NCI-H345 (cell line): ENCODE data around the gene FSTL3.
A peak's percentile ranks its signal among the peaks of the same experiment; 100 is the strongest.
"Not testable (repeated sequence)": the region's sequence is repeated elsewhere in the genome, so short reads cannot be mapped to it uniquely, and the experiment has no call there.

Source experiments
- DNase-seq: peaks from one replicate; lab custom pipeline; 2025; lab: John Stamatoyannopoulos, UW

FSTL3 gene

DNA sequence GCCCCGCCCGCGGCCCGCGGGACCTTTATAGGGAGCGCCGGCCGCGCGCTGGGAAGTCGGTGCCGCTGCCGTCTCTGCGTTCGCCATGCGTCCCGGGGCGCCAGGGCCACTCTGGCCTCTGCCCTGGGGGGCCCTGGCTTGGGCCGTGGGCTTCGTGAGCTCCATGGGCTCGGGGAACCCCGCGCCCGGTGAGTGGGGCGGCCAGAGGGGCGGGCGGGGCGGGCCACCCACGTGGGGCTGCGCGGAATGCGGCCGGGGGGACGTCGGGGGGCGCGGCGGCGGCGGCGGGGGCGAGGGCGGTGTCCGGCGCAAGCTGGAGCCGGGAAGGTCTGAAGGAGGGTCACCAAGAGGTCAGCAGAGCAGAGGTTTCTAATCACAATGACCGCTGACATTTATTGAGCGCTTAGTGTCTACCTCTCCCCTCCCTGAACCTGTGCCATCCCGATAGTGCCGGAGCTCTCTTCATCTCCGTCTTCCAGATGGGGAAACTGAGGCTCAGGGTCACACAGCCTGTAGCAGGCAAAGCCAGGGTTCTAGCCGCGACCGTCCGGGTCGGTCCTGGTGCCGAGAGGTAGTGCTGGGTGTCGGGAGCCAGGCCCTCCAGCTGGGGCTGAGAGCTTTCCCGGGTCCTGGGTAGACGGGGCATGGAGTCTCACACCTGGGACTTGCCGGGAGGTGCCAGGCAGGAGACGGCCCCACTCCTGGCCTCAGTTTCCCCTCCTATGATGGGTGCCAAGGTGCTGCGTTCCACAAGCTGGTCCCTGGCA is at the start of gene FSTL3:
TSS of gene FSTL3 (plus strand) at position 54 of the 767 bp plus-strand sequence. CDS start at position 86, 32 bp downstream.
- no peak for DNase-seq

DNA sequence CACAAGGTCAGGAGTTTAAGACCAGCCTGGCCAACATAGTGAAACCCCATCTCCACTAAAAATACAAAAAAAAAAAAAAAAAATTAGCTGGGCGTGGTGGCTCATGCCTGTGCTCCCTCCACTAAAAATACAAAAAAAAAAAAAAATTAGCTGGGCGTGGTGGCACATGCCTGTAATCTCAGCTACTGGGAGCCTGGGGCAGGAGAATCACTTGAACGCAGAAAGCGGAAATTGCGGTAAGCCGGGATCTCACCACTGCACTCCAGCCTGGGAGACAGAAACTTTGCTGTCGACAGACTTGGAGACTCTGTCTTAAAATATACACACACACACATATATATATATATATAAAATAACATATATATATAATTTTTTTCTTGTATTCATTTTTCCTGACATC is 49.6 kb upstream of the FSTL3 start:
- not testable (repeated sequence) for DNase-seq

DNA sequence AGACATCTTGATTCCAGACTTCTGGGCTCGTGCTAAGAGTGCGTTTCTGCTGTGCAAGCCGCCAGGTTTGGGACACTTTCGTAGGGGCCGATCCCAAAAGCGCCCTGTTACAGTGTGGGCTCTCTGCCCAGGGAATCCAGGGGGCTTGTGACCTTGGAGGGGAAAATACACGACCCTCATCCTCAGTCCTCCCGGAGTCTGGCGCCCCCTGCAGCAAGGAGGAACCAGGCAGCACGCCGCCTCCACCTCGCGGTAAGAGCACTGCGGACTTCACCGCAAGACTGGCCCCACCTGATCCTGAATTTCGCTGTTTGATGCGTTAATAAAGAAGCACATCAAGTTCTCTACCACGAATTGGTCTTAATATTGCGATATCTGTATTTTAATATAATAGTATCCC is 48.0 kb upstream of the FSTL3 start:
- no peak for DNase-seq

DNA sequence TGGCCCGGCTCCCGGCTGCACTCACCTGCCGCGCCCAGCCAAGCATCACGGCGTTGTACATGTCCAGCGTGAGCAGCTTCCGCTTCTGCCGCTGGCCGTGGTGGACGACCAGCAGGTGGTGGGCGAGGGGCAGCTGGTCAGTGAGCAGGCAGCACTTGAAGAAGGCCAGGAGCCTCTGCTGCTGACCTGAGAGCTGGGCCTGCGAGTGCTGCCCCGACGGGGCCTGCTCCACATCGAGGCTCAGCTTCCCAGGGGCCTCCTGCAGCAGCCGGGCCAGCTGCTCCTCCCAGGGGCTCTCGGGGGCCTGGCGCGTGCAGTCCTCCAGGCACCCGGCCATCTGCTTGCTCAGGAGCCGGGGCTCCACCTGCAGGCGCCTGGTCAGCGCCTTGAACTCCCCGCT is 46.7 kb upstream of the FSTL3 start:
- not testable (repeated sequence) for DNase-seq

DNA sequence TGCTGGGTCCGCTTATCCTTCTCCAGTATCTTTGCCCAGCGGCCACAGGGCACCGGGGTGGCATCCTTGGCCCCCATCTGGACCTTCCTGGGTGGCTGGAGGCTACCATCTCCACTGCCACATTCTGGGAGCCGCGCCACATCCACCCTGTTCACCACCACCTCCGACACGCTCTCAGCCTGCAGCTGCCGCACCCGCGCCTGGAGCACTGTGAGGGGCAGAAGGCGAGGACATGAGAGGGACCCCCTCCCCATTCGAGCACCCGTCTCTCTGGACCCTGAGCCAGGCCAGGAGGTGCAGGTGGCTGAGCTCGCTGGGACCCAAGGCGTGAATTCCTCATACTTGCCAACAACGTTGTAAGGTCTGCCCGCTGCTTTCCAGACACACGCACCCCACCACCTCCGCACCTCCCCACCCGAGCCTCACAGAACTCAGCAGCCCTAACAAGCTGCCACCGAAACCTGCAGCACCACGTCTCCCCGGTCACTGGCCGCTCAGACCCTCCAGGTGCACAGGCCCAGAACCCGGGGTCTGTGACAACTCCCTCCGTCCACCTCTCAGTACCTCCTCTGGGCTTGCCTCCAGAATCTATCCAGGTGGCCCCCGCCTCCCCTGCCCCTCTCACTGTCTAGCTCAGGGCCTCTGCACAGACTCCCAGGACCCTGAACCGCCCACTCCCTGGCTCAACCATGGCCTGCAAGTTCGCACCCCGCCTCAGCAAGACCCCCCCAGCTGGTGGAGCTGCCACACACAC is 46.1 kb upstream of the FSTL3 start:
- DNase-seq: no peak

DNA sequence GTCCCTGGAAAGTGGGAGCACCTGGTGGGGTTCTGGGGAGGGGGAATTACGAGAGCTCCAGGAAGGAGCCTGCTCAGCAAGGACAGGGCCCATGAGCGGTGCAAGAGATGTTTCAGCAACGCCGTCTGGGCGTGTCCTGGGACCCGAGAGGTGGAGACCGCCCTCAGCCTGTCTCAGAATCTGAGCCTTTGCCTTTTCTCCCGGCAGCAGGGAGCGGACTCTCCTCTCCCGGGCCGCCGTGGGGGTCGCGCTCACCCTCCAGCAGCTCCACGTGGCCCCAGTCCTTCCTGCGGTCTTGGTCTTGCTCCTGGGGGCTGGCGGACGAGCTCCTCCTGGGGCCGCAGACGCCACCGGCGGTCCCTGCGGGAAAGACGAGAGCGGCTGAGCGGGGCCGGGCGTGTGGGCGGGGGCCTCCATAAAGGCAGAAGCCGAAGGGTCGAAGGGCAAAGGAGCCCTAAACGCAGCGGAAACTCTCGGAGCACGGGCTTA is 43.6 kb upstream of the FSTL3 start:
- DNase-seq: no peak

DNA sequence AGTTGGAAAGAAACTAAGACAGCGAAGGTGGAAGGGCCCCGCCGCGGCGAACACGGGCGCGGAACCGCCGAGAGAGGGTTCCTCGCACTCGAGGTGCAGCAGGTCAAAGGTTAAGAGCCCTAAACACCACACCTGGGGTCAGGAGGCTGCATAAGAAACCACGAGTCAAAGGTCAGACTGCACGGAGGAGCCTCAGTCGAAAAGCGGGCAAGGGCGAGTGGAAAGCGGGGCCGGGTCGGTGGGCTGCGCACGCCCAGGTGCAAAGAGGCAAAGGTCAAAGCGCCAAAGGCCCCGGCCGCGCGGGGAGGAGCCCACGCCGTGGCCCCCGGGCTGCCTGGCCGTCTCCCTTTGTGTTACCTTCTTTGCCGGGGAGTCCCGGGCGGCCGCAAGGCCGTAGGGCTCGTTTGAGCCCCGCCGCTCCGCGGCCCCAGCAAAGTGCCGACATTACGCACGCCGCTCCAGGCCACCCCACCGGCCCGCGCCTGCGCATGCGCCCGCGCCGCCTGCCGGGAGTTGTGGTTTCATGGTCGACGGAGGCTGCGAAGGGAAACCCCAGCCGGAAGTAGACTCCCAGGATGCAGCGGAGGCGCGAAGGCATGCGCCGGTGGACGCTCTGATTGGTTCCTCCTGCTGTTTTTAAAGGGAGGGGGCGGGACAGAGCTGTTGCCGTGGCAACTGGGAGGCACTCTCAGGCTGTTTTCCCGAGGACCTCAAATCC is 43.0 kb upstream of the FSTL3 start, which contains the start of gene POLRMT:
TSS of gene POLRMT (minus strand) at position 470 of the 718 bp plus-strand sequence. CDS start at position 445, 25 bp downstream.
- DNase-seq: peak; percentile 98

DNA sequence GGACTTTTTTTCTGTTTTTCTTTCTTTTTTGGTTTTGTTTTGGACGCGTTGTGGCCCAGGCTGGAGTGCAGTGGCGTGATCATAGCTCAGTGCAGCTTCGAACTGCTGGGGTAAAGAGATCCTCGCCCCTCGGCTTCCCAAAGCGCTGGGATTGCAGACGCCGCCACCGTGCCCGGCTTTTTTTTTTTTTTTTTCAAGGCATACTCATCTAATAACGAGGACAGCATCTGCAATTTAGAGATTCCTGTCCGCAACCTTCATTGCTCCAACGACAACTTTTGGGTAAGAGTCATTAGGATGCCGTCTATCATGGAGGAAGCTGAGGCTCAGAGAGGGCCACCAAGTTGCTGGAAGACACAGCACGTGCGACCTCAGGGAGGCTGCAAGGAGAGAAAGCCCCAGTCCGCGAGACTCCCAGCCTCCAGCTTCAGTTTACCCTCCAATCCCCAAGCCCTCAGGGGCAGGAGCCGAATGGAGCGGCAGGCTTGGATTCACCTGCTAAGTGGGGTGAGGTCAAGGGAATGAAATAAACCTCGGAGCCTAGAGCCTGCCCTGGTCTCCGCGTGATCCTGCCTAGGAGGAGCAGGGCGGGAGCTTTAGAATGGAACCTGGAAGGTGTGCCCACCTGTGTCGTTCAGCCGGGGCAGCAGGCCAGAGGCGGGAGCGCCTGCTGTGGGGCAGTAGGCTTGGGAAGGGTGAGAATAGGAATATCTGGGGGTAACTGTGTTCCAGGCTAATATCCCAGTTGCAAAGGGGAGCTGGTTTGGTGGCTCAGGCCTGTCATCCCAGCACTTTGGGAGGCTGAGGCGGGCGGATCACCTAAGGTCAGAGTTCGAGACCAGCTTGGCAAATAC is 42.2 kb upstream of the FSTL3 start:
- DNase-seq: no peak

DNA sequence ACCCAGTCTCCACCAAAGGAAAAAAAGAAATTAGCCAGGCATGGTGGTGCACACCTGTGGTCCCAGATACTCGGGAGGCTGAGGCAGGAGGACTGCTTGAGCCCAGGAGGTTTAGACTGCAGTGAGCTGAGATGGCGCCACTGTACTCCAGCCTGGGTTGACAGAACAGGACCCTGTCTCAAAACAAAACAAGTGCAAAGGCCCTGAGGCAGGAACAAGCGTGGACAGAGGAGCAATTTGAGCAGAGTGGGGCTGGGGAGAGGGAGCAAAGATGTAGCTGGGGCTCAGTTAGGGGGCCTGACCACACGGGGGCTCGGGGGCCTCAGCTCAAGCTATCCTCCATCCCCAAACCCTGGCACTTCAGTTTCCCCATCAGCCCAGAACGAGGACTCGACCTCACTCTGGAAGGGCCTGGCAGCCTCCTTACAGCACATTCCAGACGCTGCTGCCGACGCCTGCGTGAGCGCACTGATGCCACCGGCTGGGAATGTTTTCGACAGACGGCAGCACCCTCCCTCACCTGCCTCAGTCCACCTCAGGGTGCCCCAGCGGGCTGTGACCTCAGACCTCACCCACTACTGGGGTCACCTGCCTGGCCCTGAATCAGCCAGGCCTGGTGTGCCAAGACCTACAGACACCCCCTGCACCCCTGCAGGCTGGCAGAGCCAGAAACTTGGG is 41.1 kb upstream of the FSTL3 start:
- no peak for DNase-seq

DNA sequence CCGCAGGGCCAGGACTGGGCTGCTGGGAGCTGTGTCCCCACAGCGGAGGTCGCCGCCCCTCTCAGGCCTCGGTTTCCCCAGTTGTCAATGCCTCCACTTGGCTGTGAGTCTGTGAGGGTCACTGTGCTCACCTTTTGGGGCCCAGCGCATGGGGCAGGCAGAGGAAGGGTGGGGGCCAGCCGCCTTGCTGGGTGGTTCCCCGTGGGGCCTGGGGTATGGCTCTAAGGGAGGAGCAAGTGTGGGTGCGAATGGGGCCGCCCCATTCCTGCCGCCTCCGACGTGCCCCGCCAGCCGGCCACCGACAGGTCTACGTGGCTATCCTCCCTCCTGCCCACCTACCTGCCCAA is 37.3 kb upstream of the FSTL3 start:
- DNase-seq: no peak

DNA sequence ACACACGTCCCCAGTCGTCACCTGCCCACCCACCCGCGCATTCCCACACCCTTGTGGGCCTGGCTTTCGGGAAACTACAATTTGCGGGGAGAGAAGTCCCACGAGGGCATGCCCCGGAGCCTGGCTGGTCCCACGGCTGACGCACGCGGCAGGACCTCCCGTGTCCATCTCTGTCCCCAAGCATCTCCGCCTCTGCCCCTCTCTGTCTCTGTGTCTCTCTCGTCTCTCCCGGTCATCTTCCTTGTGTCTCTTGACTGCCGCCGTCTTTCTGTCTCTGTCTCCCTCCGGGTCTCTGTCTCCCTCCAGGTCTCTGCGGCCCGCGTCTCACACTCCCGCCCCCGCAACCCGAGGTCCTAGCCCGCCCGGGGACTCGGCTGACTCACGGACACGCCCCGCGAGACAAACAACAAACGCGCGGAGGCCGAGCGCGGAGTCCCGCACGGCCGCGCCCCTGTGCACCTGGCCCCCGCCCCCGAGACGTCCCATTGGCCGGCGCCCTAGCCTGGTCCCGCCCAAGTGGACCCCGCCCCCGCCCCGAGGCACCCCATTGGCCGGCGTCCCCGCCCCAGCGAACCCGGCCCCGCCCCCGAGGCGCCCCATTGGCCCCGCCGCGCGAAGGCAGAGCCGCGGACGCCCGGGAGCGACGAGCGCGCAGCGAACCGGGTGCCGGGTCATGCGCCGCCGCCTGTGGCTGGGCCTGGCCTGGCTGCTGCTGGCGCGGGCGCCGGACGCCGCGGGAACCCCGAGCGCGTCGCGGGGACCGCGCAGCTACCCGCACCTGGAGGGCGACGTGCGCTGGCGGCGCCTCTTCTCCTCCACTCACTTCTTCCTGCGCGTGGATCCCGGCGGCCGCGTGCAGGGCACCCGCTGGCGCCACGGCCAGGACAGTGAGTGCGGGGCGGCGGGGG is 36.7 kb upstream of the FSTL3 start, which contains the start of gene FGF22:
TSS of gene FGF22 (plus strand) at position 627 of the 908 bp plus-strand sequence. CDS start at position 674, 47 bp downstream.
- peak; percentile 92 for DNase-seq

DNA sequence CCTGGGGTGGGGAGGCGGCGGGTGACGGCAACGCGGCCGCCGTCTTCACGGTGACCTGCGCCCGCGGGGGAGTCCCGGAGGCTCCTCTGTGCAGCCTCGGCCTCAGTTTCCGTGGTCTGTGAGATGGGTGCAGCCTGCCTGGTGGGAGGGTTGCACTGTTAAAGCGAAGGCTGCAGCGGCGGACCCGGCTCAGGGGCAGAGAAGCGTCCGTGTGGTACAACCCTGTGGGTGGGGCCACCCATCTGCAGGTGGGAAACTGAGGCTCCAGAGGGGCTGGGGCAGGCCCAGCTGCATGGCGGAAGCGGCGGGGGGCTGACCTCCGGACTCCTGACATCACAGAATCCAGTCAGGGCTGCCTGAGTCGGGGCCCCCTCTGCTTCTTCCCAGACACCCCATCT is 36.0 kb upstream of the FSTL3 start:
- DNase-seq: no peak

DNA sequence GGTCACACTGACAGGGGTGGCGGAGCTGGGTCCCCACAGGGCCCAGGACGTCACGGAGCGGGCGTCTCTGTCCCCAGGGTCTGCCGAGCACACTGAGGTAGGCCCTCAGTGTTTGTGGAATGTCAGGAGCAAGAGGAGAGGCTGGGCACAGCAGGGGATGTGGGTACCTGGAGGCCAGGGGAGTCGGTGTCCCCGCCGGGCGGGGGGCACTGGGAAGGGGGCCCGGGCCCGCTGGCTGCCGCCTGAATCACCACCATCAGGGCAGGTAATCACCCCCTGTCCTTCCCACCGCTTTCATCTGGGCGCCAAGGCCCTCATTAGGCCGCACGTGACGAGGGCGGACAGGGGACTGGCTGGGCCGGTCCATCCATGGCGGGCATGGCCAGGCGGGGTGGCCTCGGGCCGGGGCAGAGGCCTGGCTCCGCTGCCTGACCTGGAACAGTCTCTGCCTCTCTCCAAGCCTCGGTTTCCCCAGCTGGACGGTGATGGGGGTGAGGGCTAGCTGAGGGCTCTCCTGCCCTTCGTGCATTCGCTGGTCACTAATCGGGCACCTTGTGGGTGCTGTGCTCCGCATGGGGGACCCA is 35.5 kb upstream of the FSTL3 start:
- DNase-seq: no peak

DNA sequence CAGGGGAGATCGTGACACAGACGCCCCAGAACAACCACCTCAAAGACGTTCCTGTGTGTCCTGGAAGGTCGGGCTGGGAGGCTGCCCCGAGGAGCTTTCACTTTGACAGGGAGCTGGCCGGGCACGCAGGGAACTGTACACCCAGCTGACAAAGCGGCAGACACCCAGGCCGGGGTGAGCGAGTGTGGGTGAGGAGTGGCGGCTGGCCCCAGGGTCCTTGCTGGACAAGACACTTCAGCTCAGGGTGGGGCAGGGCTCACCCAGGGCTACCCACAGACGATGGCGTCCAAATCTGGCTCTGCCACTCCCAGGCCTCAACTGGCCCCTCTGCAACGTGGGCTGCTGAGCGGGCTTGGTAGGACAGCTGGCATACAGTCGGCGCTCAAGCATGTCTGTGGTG is 34.5 kb upstream of the FSTL3 start:
- no peak for DNase-seq

DNA sequence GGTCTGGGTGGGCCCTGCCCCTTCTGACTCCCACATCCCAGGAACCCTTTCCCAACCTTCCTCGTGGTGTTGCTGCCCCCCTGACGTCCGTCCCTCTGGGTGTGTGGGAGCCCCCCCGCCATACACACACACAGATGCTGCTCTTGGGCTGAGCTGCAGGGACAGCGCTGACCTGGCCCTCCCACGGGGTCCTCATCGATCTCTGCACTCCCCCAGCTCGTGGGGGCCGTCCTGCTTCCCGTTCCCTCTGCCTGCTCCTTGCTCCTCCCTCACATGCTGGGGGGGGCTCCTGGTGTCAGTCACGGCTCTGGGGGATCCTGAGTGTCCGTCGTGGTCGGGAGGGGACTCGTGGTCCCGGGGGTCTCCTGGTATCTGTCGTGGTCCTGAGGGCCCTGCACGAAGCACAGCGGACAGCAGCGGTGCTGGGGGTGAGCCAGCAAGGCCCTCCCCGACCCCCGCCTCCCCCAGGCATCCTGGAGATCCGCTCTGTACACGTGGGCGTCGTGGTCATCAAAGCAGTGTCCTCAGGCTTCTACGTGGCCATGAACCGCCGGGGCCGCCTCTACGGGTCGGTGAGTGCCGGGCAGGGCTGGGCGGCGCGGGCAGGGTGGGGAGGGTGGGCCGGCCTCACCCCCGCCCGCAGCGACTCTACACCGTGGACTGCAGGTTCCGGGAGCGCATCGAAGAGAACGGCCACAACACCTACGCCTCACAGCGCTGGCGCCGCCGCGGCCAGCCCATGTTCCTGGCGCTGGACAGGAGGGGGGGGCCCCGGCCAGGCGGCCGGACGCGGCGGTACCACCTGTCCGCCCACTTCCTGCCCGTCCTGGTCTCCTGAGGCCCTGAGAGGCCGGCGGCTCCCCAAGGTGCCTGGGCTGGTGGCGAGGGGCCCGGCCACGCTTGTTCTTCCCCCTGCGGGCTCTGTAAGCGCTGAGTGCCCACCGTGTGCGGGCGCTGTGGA is 33.1 kb upstream of the FSTL3 start:
- DNase-seq: no peak

DNA sequence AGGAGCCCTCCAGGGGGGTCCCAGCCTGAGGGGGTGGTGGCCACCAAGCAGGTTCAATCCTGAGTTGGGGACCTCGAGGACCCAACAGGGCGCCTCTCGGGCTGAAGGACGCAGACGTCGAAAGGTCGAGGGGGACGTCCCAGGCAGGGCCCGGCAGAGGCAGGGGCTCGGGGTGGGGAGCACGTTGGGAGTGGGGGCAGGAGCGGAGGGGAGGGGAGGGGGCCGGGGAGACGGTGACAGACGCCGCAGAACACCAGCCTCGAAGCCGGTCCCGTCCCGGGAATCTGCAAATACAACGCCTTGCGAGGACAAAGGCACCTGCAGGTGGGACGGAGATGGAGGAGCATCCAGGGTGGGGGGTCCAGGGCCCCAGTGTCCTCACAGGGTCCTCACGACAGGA is 32.5 kb upstream of the FSTL3 start:
- DNase-seq: no peak

DNA sequence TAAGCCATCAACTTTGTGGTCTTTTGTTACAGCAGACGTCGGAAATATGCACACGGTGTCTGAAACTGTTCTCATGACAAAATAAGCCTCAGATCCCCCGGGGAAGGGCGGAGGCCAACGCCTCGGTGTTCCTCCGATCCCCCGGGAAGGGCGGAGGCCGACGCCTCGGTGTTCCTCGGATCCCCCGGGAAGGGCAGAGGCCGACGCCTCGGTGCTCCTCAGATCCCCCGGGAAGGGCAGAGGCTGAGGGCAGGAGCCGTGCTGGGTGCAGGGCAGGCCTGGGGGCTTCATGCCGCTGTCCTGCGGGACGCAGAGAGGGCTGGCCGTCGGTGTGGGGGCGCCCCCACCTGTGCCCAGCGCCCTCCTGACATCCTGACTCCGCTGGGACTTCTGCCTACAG is 31.8 kb upstream of the FSTL3 start:
- no peak for DNase-seq

DNA sequence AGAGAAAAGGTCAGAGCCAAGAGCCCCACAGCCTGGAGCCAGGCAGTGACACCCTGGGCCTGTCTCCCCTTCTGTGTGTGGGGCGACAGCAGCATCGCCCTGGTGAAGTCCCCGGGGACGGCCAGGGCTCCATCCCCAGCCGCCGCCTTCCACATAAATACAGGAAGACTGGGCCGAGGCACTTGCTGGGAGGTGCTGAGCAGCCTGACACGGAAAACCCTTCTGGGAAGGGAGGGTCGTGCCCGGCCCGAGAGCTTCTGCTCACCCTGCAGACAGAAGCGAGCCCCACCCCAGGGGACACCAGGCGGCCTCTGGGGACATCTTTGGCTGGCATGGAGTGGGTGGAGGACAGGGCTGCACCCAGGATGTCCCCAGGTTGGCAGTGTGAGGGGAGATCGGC is 31.4 kb upstream of the FSTL3 start:
- DNase-seq: no peak
